GM18498 (cell line): ENCODE data around the gene KRT14.
"Not testable (repeated sequence)": the region's sequence is repeated elsewhere in the genome, so short reads cannot be mapped to it uniquely, and the experiment has no call there.

ENCODE experiments used
- ATAC-seq: cut with Tn5 transposase; IDR thresholded peaks from one replicate; pipeline ENCODE4 v1.9.1; 2021; ENCODE audit warnings: mild to moderate bottlenecking, moderate library complexity; ENCODE audit not compliant: unreplicated experiment

Gene KRT14

DNA sequence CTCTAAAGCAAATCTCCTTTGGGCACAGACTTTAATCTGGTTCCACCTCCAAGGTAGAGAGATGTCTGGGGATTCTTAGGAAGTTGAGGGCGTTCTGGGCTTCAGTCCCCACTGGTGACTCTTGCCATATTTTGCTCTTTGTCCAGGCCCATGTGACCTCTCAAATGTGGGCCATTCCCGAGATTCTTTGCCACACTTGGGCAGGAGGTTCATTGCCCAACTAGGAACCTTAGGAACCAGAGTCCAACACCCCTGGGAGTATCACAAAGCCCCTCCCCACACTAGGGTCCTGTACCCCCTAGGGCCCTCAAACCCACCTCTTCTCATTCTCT is 6.5 kb downstream of the KRT14 start:
- ATAC-seq, result no peak

DNA sequence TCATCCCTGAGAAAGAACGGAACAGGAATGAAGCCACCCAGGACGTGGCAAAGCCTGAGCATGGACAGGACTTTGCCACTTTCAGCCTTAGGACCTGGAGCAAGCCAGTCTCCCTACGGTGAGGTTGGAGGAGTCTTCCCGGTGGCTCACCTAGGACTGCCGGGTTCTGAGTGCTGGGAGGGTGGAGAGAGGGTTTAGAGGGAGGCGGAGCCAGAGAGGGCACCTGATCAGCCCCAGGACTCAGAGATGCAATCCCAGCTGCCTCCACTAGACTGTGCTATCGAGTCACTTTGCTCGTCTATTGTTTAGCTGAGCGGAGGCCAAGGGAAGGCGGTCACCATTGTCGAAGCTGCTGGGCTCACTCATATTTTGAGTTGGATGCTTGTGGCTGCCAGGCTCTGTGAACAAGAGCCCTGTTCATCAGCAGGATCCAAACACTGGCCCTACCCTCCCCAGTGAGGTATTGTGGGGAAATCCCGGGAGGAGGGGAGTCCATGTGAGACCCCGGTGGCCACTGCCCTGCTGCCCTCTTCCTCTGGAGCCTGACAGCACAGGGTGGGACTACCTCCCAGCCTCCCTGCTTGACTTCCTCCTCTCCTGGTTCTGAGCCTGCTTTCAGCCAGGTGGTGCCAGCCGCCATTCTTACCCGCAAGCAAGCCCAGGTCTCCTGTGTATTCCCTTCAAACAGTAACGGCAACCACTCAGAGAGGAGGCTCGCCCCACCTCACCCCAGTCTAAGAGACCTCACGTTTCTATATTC is 7.0 kb downstream of the KRT14 start:
- ATAC-seq, result peak; percentile 51

DNA sequence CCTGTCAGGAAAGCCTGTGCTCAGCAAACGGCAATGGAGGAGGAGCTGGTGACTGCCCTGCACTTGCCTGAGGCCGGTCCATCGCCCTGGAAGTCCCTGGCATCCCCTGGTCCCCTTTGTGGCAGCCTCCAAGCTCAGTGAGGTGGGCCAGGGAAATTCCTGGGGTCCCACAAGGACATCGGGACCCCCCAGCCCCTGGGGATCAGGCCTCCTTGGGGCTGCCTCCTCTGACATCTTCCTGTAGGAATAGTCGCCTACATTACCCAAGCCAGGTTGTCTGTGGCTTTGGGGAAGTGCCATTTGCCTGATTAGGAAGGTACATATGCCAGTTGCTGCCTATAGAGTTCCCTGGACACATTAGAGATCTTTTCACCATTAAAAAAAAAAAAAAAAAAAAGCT is 7.7 kb downstream of the KRT14 start:
- ATAC-seq, result no peak

DNA sequence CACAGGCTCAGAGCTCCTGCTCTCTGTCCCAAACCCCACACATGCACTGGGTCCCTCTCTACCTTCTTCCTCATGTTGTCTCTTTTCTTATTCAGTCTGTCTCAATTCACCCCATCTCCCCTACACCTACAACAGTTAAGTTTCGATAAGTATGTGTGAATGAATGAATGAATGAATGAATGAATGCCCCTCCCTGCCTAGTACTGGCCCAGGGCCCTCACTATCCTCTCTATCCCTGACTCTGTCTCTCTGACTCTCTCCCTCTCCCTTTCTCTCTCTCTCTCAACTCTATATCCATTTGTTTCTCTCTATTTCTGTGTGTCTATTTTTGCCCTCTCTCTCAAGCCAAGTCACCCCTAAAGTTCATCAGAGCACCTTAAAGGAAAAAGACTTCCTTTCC is 8.2 kb downstream of the KRT14 start:
- no peak for ATAC-seq

DNA sequence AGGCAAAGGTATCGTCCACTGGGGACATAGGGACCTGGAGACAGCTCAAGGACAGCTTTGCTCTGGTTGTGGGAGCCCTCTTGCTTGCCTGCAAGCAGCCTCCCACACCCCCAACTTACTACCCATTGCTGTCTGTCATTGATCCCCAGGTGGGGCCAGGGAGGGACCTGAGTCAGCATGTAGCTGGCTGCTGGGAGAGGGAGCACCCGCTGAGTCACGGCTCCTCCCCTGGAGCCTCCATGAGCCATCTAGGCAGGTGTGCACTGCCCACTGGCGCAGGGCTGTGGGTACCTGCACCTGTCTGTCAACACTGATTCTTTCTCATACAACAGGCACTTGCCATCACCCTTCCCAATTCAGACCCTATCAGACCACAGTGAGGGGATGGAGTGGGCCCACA is 10.0 kb downstream of the KRT14 start:
- ATAC-seq, result not testable (repeated sequence)

DNA sequence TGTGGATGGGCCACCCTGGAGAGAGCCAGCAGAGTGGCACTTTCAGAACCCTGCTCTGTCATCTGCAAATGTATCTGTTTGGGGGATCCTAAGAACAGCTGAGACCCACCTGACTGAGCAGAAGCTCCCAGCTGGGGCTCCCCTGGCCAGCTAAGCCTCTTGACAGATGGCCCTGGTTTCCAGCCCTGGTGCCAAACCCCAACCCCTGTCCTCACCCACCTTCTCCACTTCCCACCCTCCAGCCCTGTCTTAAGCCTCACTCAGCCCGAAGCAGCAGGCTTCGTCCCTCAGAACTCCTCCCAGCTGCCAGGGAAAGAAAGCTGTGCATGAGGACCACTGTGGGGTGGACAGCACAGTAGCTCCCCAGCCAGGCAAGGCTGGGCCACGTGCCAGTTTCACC is 11.4 kb downstream of the KRT14 start:
- ATAC-seq, result no peak

DNA sequence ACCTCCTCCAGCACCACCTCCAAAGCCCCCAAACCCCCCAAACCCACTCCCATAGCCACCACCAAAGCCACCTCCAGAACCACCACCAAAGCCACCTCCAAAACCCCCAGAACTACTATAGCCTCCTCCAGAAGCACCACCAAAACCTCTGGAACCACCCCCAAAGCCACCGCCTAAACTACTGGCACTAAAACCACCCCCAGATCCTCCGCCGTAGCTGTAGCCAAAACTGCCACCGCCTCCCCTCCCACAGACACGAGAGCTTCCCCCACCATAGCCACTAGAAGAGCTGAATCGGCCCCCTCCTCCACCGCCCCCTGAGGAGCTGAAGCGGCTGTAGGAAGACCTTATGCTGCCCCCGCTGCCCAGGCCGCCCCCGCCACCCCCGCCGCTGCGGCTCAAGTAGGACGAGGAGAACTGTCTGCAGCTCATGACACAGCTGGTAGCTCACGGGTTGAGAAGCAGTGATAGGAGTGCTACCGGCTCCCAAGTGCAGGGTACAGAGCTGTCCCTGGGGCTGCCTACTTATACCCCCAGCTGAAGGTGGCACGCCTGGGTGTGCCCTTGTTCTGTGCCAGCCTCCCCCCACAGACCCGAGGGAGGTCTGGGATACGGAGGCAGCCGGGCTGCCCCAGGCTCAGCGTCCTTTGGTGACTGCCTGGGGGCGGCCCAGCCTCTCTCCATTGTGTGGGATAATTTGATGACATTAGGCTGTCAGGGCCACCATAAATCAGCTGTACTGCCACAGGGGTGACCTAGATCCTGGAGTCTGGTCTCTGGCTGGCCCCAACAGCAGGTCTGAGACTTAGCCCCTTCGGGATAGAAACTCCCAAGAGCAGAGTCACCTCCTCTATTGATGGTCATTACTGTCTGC is 14.9 kb downstream of the KRT14 start, which contains the start of gene KRT9:
TSS of gene KRT9 (minus strand) at position 499 of the 874 bp plus-strand sequence. CDS start at position 432, 67 bp downstream.
- ATAC-seq, result no peak

DNA sequence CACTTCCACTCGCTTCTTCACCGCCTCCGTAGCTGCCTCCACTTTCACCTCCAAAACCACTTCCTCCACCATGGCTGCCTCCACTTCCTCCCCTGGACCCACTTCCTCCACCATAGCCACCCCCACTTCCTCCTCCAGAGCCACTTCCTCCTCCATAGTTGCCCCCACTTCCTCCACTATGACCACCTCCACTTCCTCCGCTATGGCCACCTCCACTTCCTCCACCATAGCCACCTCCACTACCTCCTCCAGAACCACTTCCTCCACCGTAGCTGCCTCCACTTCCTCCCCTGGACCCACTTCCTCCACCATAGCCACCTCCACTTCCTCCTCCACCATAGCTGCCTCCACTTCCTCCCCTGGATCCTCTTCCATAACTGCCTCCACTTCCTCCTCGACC is 19.4 kb downstream of the KRT14 start:
- no peak for ATAC-seq

DNA sequence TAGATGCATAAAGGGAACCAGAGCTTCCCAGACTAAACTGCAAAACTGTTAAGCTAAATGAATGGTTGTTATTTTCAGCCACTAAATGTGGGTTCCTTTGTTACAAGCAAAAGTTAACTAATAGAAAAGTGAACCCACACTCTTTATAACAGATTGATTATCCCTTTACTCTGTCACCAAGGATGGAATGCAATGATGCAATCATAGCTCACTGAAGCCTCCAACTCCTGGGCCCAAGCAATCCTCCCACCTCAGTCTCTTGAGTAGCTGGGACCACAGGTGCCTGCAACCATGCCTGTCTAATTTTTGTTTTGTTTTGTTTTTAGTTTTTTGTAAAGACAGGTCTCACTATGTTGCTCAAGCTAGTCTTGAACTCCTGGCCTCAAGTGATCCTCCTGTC is 21.4 kb downstream of the KRT14 start:
- no peak for ATAC-seq

DNA sequence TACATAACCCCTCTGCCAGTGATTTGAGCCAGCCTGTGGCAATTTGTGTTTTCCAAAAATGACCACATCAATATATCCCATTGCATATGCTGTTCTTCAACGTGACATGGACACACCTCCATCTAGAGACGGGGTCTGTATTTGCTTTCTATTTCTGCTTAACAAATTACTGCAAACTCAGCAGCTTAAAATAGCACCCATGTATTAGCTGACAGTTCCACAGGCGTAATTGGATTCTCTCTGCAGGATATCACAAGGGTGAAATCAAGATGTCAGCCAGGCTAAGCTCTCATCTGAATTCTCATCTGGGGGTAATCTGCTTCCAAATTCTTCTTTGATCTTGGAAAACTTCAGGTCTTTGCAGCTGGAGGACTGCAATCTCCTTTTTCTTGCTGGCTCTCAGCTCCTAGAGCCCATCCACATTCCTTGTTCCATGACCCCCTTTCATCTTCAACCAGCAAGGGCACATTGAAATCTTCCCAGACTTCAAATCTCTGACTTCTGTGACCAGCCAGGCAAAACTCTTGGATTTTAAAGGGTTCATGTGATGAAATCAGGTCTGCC is 23.0 kb downstream of the KRT14 start:
- no peak for ATAC-seq

DNA sequence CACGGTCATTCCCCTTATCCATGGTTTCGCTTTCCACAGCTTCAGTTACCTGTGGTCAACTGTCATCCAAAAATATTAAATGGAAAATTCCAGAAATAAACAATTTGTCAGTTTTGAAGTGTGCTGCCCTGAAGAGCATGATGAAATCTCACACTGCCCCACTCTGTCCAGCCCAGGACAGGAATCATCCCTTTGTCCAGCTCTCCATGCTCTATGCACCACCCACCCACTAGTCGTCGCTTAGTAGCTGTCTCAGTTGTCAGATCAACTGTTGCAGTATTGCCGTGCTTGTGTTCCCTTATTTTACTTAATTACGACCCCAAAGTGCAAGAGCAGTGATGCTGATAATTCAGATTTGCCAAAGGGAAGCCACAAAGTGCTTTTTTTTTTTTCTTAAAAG is 25.1 kb downstream of the KRT14 start:
- no peak for ATAC-seq

DNA sequence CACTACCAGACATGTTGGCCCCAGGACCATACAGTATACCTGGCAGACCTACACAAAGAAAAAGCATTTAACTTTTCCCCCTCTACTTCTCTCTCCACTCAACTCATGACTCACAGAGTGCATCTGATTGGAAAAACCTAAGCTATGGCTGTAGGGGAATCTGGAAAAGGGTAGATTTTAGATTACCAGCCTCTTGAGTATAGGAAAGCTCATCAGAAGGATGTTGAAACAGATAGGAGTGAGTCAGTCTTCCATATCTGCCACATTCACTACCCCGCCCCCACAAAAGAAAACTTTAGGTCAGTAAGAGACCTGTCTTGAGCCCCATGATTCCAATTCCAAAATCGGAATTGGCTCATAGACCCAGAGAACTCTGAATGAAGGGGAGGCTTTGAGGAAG is 27.1 kb downstream of the KRT14 start:
- no peak for ATAC-seq

DNA sequence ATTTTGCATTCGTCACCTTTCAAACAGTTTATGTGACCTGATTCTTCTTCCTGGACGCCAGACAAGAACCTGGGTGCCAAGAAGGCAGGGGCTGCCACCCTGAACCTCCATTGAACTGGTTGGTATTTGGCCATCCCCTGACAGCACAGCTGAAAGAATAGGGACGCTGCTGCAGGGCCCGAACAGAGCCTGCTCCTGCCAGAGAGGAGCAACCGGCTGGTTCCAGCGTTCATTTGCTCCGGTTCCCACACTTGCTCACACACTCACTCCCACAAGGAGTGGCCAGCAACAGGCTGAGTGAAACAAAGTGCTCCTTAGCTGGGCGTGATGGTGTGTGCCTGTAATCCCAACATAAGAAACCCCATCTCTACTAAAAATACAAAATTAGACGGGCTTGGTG is 29.8 kb downstream of the KRT14 start:
- no peak for ATAC-seq

DNA sequence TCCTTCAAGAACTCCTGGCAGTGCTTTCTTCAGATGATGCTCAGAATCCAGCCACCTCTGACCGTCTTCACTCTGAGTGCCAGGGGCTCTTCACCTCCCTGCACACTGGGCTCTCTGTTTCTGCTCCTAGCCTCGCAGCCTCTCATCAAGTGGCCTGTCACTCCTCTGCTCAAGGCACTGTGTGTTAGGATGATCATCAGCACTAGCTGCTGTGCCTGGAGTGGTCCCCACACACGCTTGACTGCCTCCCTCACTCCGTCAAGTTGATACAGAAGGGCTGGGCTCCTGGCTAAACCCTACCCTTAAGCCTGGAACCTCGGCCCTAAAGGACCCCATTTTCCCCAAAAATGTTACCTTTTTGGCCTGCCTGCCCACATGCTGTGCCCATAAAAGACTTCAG is 30.4 kb downstream of the KRT14 start:
- ATAC-seq, result no peak

DNA sequence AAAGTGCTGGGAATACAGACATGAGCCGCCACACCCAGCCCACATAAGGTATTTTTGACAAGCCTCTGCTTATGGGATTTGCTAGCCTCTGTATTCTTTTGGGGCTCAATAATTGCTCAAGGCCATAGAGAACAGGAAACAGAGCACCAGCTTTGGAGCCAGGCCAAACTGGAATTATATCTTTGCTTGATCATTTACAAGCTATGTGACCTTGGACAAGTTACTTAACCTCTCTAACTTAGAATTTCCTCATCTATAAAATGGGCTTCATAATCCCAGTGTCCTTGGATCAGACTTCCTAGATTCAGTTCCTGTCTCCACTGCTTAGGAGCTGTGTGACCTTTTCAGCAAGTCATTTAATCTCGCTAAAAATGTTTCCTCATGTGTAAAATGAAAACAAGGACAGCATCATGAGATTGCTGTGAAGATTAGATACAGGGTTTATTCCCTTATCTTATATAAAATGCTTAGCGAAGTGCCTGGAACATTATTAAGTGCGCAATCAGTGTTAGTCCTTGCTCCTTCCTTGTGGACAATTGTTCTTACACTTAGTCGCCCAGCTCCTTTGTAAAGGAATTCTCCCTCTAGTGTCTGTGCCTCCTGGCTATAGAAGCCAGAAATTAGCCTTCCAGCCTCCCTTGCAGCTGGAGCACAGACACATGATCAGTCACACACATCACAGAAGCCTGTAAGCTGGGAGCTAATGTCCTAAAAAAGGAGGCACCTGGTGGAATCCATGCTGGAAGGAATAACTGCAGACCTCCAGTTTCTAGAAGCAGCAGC is 31.4 kb downstream of the KRT14 start:
- ATAC-seq, result no peak

DNA sequence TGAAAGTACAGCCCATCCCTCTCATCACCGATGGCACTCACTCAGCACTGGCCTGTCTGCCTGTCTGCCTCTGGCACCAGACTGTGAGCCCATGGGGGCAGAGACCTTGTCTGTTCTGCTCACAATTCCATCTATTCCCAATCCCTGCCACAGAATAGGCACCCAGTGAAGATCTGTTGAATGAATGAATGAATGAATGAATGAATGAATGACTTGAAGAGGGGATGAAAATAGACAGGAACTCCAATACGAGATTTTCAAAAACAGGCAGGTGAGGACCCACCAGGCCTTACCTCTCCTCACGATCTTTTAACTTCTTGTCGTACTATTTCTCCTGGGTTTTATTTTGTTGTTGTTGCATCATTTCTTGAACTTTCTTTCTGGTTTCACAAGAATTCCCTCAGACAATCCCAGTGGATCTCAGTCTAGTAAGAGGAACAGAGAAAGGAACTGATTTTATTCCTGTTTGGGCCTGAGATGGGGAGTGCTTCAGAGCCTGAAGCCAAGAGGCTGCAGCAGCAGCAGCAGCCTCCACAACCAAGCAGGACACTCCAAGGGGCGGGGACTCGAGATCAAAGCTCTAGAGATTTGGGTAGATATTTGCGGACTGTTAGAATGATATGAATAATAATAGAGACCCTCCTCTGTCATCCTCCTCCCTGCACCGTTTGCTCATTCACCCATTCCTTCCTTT is 32.6 kb downstream of the KRT14 start:
- no peak for ATAC-seq

DNA sequence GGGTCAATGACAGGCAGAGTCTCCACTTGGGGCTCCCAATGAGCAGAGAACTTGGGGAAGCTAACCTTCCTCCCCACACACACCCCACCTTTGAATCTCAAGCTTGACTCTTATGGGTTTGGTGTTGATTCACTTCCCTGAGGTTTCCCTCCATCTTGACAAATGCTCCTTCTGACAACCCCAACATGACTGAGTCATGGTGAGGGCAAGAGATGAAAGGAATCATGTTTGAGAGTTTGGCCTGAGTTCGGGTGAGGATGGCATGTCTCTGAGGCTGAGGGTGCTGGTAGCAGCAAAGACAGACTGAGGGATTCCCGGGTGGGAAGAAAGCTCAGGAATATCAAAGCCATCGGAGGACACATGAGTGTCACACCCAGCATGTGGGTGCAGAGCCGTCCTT is 33.5 kb downstream of the KRT14 start:
- no peak for ATAC-seq

DNA sequence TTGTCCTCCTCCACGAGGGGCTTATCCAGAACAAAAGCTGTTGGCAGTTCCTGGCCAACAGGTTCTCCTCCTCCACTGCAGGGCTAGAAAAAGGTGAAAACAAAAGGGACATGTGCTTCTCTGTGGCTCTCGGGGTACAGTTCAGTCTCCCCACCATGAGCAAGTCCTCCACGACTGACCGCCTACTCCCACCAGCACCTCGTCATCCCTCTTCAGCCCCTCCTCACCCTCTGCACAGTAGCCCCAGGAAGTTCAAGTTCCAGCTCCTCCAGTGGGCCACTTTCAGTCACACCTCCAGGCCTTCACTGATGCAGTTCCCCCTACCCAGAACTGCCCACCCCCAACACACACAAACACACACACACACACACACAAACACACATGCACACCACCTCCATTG is 34.2 kb downstream of the KRT14 start:
- ATAC-seq, result no peak

DNA sequence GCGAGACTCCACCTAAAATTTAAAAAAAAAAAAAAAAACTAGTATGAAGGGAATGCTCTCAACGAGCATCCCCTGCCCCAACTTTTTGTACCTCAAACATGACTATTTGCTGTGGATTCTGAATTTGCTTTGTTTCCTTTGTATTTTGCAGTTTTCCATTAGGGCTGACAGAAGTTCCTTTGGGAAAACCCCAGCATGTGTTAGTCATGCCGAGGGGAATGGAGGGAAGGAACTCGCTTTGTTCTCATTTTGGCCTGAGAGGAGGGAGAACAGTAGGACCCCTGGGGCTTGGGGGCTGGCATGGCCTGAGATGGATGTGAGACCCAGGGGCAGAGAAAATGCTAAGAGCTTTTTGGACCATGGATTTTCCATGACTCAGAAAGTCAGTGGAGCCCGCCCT is 35.3 kb downstream of the KRT14 start:
- ATAC-seq, result no peak

DNA sequence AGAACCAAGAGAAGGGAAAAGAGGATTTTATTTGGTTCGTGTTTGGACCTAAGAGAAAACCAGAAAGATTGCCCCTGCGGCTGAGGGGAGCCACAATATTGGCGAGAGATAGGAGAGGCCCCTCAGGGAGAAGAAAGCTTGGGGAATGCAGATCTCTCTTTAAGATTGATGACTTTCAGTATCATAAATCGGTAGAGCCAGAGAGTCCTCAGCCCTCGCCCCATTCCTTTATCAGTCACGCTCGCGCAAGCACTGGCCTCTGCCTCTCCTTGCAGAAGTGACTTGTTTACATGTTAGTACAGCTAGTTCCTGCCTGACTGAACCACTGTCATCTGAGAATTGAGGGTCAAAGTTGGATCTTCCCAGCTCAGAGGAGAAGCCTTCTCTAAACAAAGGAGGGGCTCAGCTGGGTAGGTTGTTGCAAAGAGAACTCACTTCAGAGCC is 37.1 kb downstream of the KRT14 start:
- ATAC-seq, result no peak
